Left ventricle myocardium inferior (tissue), 1 donor: Measurements from ENCODE around the gene MAPKAPK2. TPM values are rescaled to one million over a fixed set of nuclear protein-coding genes. Genes with fewer than 3 reads are reported as not detected.
A peak's percentile ranks its signal among the peaks of the same experiment; 100 is the strongest.

Experiments used
- DNase-seq: peaks from one replicate; pipeline ENCODE4 v3.0.0-alpha.2; 2020
- H3K27ac ChIP-seq: fragments of 200-600 bp; replicated peaks from 2 replicates; pipeline ENCODE4 v1.8.0; 2021
- H3K27me3 ChIP-seq: fragments of 200-600 bp; 2 replicates; pipeline ENCODE4 v1.8.0; 2021; ENCODE audit warnings: low read depth
- H3K36me3 ChIP-seq: fragments of 200-600 bp; 2 replicates; pipeline ENCODE4 v1.8.0; 2021
- H3K4me1 ChIP-seq: fragments of 200-600 bp; 2 replicates; pipeline ENCODE4 v1.8.0; 2021
- H3K4me3 ChIP-seq: fragments of 200-600 bp; 2 replicates; pipeline ENCODE4 v1.8.0; 2021; ENCODE audit warnings: mild to moderate bottlenecking, moderate library complexity
- H3K9me3 ChIP-seq: fragments of 200-600 bp; replicated peaks from 2 replicates; pipeline ENCODE4 v1.8.0; 2021
- CTCF ChIP-seq: fragments of 200-600 bp; IDR thresholded peaks from 2 replicates; pipeline ENCODE4 v1.8.0; 2021; ENCODE audit warnings: antibody characterized with exemption, mild to moderate bottlenecking, borderline replicate concordance
- intact Hi-C: fragments of 100-400 bp; cut with micrococcal nuclease; formaldehyde crosslinking; loops from one replicate; pipeline ENCODE4 v1.11.0; 2022
- total RNA-seq: library from RNA; stranded (reverse); fragmentation: NEBNext Ultra II Directional; extraction: Animal tissue kit (Norgen Biotek cat#: 25700); gene quantifications from one replicate; pipeline ENCODE4 v1.2.1, GENCODE V29; 2021
- donor health status: DM: no; HTN: yes; CAD: no; lungs with severe emphysema.

Gene MAPKAPK2
- total RNA-seq, 1 donor from 2014 or later: 215 TPM

GRCh38 chr1:206735553-206736031, 50.9 kb downstream of the MAPKAPK2 start:
- no peak for TF ChIP-seq CTCF
- Histone ChIP-seq H3K4me1 (peaks cover 70% of the 10 kb centered on the region), H3K27me3 (no peaks in the 10 kb centered on the region), H3K9me3 (no peaks in the 10 kb centered on the region), H3K27ac (peak overlapping the region; percentile 78), H3K4me3 (no peak overlapping the region), H3K36me3 (peaks cover 52% of the 10 kb centered on the region)
- DNase-seq: no peak
- intact Hi-C loops: loop anchor here (10.0 kb wide), 1 partner anchor 179 kb away; no protein-coding TSS in a partner anchor

- Histone ChIP-seq H3K27me3 (no peaks in the 10 kb centered on the region), H3K36me3 (peaks cover 37% of the 10 kb centered on the region), H3K4me3 (no peak overlapping the region), H3K27ac (peak overlapping the region; percentile 78), H3K4me1 (peaks cover 70% of the 10 kb centered on the region), H3K9me3 (no peaks in the 10 kb centered on the region)
- DNase-seq: no peak
- TF ChIP-seq CTCF: no peak
- intact Hi-C loops: loop anchor here (10.0 kb wide), 1 partner anchor 178 kb away; no protein-coding TSS in a partner anchor
Observed at GRCh38 chr1:206736878-206737728, 52.4 kb downstream of the MAPKAPK2 start.

- no peaks in the 10 kb centered on the region for H3K9me3 ChIP-seq
- DNase-seq: no peak
- peaks cover 30% of the 10 kb centered on the region for H3K36me3 ChIP-seq
- H3K27ac ChIP-seq: peak overlapping the region; percentile 78
- intact Hi-C loops: loop anchor here (10.0 kb wide), 1 partner anchor 177 kb away; no protein-coding TSS in a partner anchor
- TF ChIP-seq CTCF: no peak
- peaks cover 69% of the 10 kb centered on the region for H3K4me1 ChIP-seq
- H3K4me3 ChIP-seq: no peak overlapping the region
- no peaks in the 10 kb centered on the region for H3K27me3 ChIP-seq
Observed at GRCh38 chr1:206737729-206738201, 53.1 kb downstream of the MAPKAPK2 start.

- intact Hi-C loops: loop anchor here (10.0 kb wide), 1 partner anchor 176 kb away; no protein-coding TSS in a partner anchor
Observed at GRCh38 chr1:206738370-206739366, 54.0 kb downstream of the MAPKAPK2 start.

More at GRCh38 chr1:206738370-206739366, 54.0 kb downstream of the MAPKAPK2 start:
- Histone ChIP-seq H3K4me3 (no peak overlapping the region), H3K9me3 (no peaks in the 10 kb centered on the region), H3K36me3 (peaks cover 21% of the 10 kb centered on the region), H3K27me3 (no peaks in the 10 kb centered on the region), H3K27ac (peak overlapping the region; percentile 78), H3K4me1 (peaks cover 60% of the 10 kb centered on the region)
- no peak for DNase-seq
- peak; percentile 22 for TF ChIP-seq CTCF
